ENCODE results near the gene LRIG1.

Gene LRIG1

DNA sequence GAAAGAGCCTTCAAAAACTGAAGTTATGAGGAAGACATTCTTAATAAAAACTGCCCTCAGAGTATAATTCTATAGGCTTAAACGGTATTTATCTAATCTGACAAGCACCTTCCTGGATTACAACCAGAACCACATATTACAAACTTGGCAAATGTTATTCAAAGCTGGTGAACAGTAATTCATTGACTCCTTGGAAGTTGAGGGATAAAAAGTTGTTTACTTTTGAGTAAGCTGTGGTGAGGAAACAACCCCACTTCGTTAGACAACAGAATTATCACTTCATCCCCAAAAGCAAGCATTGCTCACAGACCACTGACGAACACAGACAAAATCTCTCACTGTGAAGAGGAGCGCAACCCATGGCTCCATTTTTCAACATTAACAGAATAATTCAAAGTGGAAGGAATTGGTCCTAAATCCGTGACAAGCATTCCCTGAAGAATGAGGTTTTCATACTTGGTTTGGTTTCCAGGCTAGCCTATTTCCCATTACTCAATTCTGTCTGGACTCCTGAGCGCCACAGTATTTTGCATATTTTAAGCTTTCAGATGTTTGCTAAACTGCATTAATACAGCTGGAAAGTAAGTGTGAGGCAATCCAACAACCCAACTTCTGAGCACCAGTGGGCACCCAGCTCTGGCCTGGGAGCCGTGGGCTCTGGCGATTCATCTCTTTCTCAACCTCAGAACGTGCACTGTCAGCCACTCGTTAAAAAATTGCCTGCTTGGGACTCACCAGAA is 32.7 kb downstream of the LRIG1 start:
- no peak for DNase-seq

DNA sequence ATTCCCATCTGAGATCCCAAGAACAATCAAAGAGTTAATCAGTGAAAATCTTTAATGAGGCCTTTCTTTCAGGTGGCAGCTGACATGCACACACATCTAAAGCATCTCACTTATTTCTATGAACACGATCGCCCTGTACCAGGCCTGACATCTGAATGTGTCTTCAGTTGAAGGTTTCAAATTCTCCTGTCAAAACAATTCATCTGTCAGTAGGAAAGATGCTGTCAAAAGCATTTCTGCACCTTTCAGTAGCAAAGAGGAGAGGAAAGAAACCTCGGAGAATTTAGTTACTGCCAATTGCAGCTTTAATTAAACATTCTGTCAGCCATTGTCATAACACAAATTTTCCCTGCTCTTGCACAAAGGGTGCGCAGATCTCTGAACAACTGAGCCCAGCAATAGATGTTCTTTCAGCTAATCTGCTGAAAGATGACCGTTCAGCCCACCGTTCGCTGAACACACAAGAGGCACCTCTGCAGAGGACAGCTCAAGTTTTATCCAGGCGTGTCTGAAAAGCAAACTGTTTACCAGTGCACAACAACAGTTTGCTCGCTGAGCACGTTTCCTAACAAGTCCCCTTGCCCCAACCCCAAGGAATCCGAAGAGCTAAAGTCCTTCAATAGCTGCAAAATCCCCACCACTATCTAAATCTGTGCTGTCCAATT is 34.1 kb downstream of the LRIG1 start:
- no peak for DNase-seq

GRCh38 chr3:66465587-66465986 is 35.2 kb downstream of the LRIG1 start:
- no peak for DNase-seq

DNA sequence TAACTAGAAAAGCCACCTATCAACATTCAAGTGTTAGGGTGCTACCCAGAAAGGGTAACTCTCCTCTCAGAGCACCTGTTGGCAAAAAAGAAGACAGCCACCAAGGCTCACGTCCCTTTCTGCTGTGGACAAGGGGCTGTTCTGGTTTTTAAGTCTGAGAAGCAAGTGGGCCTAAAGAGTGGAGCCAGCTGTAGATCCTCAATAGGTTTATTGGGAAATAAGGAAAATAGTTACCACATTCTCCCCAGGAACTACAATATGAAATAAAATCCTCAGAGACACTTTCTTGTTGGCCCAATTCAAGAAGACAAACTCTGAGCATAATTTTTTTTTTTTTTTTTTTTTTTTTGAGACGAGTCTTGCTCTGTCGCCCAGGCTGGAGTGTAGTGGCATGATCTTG is 35.8 kb downstream of the LRIG1 start:
- no peak for DNase-seq

DNA sequence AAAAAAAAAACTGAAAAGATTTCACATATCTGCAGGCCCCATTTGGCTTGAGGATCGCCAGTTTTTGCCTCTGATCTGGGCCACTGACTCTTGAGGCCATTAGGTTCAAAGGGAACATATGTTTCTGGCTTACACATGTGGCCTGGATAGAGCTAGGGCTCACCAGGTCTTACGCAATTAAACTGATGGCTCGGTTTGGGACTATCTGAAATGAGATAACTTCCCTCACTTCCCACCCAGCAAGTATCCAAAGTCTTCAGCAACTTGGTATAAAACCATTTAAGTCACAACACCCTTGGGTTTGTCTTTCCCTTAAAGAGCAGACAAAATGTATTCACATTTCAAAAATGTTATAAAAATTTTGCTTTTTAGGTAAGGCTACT is 36.3 kb downstream of the LRIG1 start:
- peak; percentile 25 for DNase-seq

GRCh38 chr3:66463730-66464511 is 36.9 kb downstream of the LRIG1 start:
- DNase-seq = no peak

- no peak for DNase-seq
Observed at GRCh38 chr3:66463054-66463631, 37.7 kb downstream of the LRIG1 start.

DNA sequence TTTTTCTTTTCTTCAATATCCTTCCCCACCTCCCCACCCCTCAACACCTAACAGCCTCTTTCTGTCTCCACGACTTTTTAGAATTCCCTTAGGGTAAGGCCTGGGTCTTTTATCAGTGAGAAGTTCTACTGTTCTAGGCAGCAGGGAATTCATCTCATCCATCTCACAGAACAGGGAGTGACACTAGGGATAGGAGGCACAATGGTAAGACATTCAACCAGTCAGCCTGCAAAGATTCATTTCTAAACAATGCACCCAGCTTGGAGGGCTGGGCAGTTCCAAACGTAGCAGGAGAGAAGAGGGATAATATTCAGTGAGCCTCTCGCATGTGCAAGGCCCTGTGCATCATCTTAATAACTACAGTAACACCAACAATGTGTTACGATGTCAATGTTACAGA is 43.6 kb downstream of the LRIG1 start:
- DNase-seq = no peak

- DNase-seq = no peak
Observed at GRCh38 chr3:66456711-66457173, 44.1 kb downstream of the LRIG1 start.

DNA sequence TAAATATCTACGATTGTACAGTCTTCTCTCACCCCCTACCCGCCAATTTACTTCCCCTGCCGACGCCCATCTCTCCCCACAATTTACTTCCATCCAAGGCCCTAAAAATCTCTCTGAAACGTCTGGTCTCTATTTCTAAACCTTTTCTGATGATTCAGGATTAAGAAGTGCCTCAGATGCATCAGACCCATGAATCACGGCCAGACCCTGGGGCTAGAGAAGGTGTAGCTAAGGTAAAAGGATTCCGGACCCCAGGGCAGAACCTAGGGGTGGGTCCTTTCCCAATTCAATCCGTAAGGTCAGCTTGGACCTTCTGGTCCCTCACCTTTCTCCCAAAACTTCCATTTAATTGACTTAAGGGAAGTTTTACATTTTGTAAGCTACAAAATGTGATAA is 46.4 kb downstream of the LRIG1 start:
- no peak for DNase-seq

DNA sequence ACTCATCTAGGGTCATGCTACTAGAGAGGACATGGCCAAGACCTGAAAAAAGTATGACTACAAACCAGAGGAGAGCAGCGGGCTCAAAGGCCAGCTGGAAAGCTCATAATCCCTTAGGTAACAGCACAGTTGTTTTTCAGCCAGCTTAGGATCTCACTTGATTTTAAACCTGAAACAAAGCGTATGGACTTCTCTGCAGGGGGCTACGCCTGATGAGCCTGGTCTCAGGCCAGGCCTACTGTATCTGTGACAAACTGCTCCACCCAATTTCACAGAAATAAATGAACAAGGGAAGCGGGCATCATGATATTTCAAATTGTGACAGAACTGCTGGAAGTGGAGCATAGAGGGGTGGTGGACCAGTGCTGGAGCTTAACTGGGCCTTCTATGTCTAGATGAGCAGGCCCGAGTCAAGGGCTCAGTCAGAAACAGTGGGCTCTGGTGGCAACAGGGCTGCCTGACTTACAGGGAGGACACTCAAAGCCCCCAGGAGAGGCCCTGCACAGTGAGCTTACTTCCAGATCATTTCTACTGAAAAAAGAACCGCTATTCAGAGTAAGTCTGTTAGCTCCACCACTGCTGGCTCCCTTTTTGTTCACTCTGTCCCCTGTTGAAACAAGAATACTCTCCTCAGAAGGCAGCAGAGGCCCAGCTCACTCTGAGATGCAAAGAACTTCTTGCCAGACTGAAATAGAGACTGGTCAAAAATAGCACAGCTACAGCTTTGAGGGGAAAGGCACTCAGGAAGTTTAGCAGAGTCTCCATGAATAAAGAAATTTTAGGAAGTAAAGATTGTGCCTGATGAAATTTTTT is 47.0 kb downstream of the LRIG1 start:
- no peak for DNase-seq

DNA sequence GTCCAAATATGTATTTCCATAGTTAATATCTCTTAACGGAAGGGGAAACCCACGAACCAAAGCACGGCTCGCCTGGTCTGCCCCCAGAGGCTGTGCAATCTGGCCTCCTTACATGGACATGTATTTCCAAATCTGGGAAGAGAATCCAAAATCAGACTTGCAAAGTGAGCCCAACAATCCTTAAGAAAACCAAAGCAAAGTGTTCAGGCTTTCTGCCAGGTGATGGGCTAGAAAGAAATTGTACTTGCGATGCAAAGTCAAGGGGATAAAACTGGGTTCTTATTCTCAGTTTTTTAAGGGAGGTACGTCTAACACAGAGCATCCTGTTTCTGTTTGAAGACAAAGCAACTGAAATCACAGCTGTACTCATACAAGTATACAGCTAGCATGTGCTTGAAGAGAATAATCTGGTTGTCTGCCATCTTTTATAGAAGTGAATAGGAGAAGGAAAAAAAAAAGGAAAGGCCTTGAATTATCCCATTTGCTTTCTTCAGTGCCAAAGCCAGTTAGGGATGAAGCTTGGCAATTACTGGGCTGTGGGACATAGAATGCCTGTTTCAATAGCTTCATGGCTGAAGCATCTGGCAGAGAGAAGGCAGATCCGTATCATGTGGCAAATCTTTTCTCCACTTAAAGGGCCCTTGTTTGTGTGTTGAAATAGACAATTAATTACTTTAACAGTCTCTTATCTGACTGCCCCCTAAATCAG is 48.4 kb downstream of the LRIG1 start:
- DNase-seq = no peak

DNA sequence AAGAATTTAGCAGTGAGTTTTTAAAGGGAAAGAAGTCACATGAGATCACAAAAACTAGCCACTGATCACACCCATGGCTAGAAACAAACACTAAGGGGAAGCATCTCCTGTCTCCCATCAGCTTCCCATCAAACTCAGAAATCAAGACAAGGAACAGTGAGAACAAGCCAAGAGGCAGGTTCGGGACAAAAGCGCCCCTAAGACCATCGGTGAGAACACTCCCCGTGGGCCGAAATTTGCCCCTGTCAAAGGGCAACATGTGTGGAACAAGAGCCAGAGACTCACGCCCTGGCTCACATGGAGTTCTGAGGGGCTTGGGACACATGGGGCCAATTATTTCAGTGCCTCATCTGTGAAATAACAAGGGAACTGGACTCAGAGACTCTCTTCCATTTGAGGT is 49.1 kb downstream of the LRIG1 start:
- DNase-seq = no peak

- peak; percentile 43 for DNase-seq
Observed at GRCh38 chr3:66450390-66451022, 50.3 kb downstream of the LRIG1 start.

GRCh38 chr3:66449411-66449974 is 51.3 kb downstream of the LRIG1 start:
- peak; percentile 36 for DNase-seq

DNA sequence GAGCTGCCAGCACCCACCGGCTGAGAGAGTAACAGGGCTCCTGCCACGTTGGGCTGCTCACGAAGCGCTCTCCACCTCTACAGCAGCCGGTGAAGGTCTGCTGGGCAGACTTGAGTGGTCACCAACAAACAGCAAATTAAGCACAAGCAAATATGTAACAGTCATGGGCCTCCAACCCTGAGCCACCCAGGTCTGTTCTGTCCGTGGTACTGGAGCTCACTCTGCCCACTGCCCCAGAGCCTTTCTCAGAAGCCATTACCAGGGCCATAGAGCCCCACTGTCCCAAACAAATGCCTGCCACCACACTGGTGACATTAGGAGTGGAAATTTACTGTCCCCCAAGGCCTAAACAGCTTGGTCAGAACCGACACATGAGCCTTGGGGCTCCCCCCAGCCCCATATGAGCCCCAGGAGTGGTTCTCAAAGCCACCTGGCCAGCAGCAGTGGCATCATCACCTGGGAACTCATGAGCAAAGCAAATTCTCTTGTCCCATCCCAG is 56.6 kb downstream of the LRIG1 start:
- no peak for DNase-seq

DNA sequence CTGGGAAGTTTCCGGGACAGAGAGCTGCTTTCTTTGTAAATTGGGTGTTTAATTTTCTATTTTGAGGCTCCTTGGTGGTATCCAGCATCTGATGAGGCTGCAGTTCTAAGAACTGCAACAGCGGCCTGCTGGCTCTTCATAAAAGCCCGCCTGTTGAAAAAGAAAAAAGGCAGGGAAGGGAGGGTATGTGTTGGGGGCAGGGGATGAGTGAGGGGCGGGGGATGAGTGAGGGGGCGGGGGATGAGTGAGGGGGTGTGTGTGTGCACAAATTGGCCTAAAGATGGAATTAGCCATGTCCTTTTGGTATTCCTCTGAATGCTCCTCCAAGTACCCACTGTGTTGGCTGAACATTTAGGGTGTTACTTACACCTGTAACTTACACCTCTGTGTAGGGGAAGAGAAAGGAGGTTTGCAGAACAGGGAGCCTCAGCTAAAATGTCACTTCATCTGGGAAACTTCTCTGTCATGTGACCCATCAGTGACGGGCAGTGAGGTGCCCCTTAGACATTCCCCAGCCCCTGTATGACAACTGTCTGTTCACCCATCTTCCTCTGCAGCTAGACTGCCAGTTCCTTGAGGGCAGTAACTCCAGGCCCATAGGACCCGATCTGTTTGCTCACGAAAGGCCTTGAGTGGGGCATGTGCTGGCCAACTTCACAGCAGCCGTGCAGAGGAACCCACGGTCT is 57.6 kb downstream of the LRIG1 start:
- no peak for DNase-seq

DNA sequence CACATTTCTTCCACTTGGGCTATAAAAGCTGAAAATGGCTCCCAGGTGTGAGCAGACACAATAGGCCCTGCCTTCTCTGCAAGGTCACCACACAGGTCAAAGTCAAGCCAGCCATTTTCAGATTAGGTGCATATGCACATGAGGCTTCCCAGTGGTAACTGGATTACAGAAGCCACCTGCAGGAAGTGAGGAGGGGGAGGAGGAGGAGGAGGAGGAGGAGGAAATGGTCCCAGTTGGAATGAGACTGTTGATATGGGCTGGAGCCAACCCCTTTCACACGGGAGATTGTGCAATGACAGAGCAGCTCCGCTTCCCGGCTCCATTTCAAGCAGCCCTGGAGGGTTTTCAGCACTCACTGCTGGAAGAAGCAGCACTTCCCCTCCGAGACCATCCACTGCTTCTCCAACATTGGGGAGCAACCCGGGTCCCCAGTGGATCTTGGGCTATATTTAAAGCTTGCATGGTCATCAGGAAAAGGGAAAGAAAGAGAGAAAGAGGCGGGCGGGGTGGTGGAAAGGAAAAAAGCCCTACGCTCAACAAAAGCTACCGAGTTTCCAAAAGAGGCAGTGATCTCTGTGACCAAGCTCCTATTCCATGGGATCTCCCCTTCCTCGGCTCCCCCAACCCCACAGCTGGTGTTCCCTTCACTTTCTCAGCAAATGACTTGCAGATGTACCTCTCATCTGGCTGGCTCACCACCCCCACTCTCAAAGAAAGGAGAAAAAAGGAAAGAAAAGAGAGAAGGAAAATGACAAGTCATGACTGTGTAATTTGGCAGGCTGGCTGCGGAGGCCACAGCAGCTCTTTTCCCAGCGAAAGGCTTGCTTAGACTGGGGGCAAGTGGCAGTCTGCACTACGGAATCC is 58.3 kb downstream of the LRIG1 start:
- DNase-seq = no peak

GRCh38 chr3:66441692-66442091 is 59.1 kb downstream of the LRIG1 start:
- no peak for DNase-seq
